Effector memory CD8-positive, alpha-beta T cell (primary cell): ENCODE results near the gene MDH1.

Experiments
- ATAC-seq: fragments of 150-1000 bp; cut with Tn5 transposase; replicated peaks from 2 replicates; pipeline ENCODE4 v1.10.0; 2021; ENCODE audit warnings: mild to moderate bottlenecking, moderate library complexity
- DNase-seq, 3 experiments: peaks; one replicate each; pipeline ENCODE4 v3.0.0; 2021
- H3K27ac Mint-ChIP-seq, 2 donors: one replicate each; pipeline ENCODE4 v1.8.0; 2022; ENCODE audit warnings: mild to moderate bottlenecking in 2 of 2, mixed read lengths in 2 of 2, moderate library complexity in 2 of 2
- H3K27me3 Mint-ChIP-seq, 2 donors: one replicate each; pipeline ENCODE4 v1.8.0; 2022; ENCODE audit warnings: mixed read lengths in 2 of 2
- H3K36me3 Mint-ChIP-seq: one replicate; pipeline ENCODE4 v1.8.0; 2022; ENCODE audit warnings: mild to moderate bottlenecking, moderate library complexity, mixed read lengths; ENCODE audit not compliant: insufficient read depth
- H3K4me1 Mint-ChIP-seq, 2 donors: one replicate each; pipeline ENCODE4 v1.8.0; 2022; ENCODE audit warnings: low read depth in 2 of 2, mixed read lengths in 2 of 2
- H3K4me3 Mint-ChIP-seq, 2 donors: one replicate each; pipeline ENCODE4 v1.8.0; 2022; ENCODE audit warnings: mild to moderate bottlenecking in 2 of 2, mixed read lengths in 2 of 2, moderate library complexity in 2 of 2
- H3K9me3 Mint-ChIP-seq, 2 donors: one replicate each; pipeline ENCODE4 v1.8.0; 2022; ENCODE audit warnings: mixed read lengths in 2 of 2

Gene MDH1

GRCh38 chr2:63627866-63628265, 39.1 kb downstream of the MDH1 start:
- H3K36me3 Mint-ChIP-seq, result no peaks in the 10 kb centered on the region
- no peaks in the 10 kb centered on the region for H3K4me1 Mint-ChIP-seq
- DNase-seq, result no peak
- ATAC-seq, result no peak
- H3K4me3 Mint-ChIP-seq, result no peak overlapping the region
- H3K9me3 Mint-ChIP-seq, result peaks cover 4 to 18% of the 10 kb centered on the region in 2 donors
- peaks cover 35 to 51% of the 10 kb centered on the region in 2 donors for H3K27me3 Mint-ChIP-seq
- H3K27ac Mint-ChIP-seq, result no peak overlapping the region

DNA sequence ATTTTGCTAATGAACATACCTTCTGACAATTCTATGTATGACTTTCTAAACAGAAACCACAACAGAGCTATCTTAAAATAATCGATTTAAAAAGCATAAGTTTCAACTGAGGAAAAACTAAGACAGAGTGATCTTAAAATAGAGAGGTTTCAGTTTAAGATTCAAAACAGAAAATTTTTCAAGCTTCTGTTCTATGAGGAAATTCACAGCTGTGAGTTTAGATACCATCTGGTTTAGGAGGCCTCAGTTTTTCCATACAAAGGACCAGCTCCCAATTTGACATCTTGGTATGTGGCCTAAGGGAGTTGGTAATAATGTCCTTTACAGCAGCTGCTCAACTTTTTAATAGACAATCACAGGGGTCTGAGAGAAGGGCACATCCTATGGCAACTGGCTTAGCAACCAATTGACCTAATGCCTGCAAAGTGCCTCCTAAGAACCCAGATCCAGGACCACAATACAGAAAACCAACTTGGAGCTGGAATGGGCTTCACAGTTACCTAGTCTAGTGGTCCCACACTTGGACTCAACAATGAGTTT, 39.7 kb downstream of the MDH1 start:
- Mint-ChIP-seq H3K4me3 (no peak overlapping the region), H3K9me3 (peaks cover 4 to 18% of the 10 kb centered on the region in 2 donors), H3K36me3 (no peaks in the 10 kb centered on the region), H3K27ac (no peak overlapping the region), H3K4me1 (no peaks in the 10 kb centered on the region), H3K27me3 (peaks cover 29 to 45% of the 10 kb centered on the region in 2 donors)
- ATAC-seq (no peak), DNase-seq (no peak)

DNA sequence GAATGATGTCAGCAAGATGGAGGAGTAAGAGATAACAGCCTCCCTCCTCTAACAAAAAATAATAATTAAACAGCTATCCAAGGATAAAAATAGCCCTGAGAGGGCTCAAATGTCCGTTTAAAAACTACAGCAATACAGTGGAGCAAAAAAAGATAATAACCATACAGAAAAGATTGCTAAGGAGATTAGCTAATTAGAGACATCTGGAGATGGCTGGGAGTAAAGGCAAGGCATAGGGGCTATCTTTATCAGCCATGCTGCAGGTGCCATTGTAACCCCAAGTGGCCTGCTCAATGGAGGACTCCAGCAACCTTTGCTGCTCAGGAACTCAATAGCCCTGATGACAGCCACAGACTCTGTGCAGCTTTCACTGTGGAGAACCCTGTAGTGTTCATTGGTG, 42.7 kb downstream of the MDH1 start:
- DNase-seq, result no peak
- Mint-ChIP-seq H3K4me1 (no peaks in the 10 kb centered on the region), H3K4me3 (no peak overlapping the region), H3K27ac (no peak overlapping the region), H3K27me3 (peaks cover 6 to 17% of the 10 kb centered on the region in 2 donors), H3K36me3 (no peaks in the 10 kb centered on the region), H3K9me3 (peaks cover 4 to 29% of the 10 kb centered on the region in 2 donors)
- no peak for ATAC-seq

DNA sequence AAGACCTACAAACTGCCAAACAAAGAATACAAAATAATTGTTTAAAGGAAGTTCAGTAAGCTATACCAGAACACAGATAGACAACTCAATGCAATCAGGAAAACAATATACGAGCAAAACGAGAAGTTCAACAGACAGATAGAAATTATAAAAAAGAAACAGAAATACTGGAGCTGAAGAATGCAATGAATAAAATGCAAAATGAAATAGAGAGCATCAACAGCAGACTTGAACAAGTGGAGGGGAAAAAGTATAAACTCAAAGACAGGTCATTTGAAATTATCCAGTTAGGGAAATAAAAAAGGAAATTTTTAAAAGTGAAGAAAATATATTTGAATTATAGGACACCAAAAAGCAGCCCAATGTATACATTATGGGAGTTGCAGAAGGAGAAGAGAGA, 43.6 kb downstream of the MDH1 start:
- H3K9me3 Mint-ChIP-seq, result peaks cover 4 to 29% of the 10 kb centered on the region in 2 donors
- no peak overlapping the region for H3K4me3 Mint-ChIP-seq
- H3K27ac Mint-ChIP-seq, result no peak overlapping the region
- ATAC-seq, result no peak
- no peak for DNase-seq
- no peaks in the 10 kb centered on the region for H3K36me3 Mint-ChIP-seq
- no peaks in the 10 kb centered on the region for H3K4me1 Mint-ChIP-seq
- H3K27me3 Mint-ChIP-seq, result peaks cover 6 to 16% of the 10 kb centered on the region in 2 donors

DNA sequence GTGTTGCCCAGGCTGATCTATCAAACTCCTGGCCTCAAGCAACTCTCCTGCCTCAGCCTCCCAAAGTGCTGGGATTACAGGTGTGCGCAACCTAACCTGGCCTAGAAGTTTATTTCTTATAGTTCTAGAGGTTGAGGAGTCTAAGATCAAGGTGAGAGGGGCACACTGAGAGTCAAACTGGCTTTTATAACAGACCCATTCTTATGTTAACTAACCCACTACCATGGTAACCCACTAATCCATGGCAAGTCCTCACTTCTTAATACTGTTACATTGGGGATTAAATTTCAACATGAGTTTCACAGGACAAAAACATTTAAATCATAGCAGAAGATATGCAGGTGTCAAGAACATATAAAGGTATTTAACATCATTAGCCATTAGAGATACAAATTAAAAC, 50.6 kb downstream of the MDH1 start:
- peaks cover 0 to 7% of the 10 kb centered on the region in 2 donors for H3K27me3 Mint-ChIP-seq
- H3K4me1 Mint-ChIP-seq, result no peaks in the 10 kb centered on the region
- no peak for DNase-seq
- ATAC-seq, result no peak
- H3K9me3 Mint-ChIP-seq, result peaks cover 0 to 7% of the 10 kb centered on the region in 2 donors
- H3K27ac Mint-ChIP-seq, result no peak overlapping the region
- H3K4me3 Mint-ChIP-seq, result no peak overlapping the region
- no peaks in the 10 kb centered on the region for H3K36me3 Mint-ChIP-seq

DNA sequence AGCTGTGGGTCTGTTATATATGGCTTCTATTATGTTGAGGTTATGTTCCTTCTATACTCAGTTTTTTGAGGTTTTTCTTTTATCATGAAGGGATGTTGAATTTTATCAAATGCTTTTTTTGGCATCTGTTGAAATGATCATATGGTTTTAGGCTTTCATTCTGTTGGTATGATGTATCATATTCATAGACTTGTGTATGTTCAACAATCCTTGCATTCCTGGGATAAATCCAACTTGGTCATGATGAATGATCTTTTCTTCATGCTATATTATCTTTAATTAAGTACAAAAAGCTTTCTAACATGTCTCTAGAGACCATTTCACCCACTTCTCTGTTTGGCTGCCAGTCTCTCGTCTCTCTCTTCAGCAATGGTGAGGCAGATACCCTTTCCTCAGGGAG, 54.2 kb downstream of the MDH1 start:
- no peaks in the 10 kb centered on the region for H3K9me3 Mint-ChIP-seq
- ATAC-seq (no peak), DNase-seq (no peak)
- H3K4me1 Mint-ChIP-seq, result no peaks in the 10 kb centered on the region
- H3K4me3 Mint-ChIP-seq, result no peak overlapping the region
- H3K27ac Mint-ChIP-seq, result no peak overlapping the region
- no peaks in the 10 kb centered on the region for H3K36me3 Mint-ChIP-seq
- peaks cover 12 to 31% of the 10 kb centered on the region in 2 donors for H3K27me3 Mint-ChIP-seq

GRCh38 chr2:63643486-63643885, 54.7 kb downstream of the MDH1 start:
- Mint-ChIP-seq H3K9me3 (no peaks in the 10 kb centered on the region), H3K4me1 (no peaks in the 10 kb centered on the region), H3K4me3 (no peak overlapping the region), H3K27me3 (peaks cover 12 to 31% of the 10 kb centered on the region in 2 donors), H3K36me3 (no peaks in the 10 kb centered on the region), H3K27ac (no peak overlapping the region)
- ATAC-seq (no peak), DNase-seq (no peak)

- Mint-ChIP-seq H3K9me3 (no peaks in the 10 kb centered on the region), H3K4me3 (no peak overlapping the region), H3K4me1 (no peaks in the 10 kb centered on the region), H3K27ac (no peak overlapping the region), H3K27me3 (peaks cover 44 to 51% of the 10 kb centered on the region in 2 donors), H3K36me3 (no peaks in the 10 kb centered on the region)
- no peak for DNase-seq
- ATAC-seq, result no peak
These were observed 59.9 kb downstream of the MDH1 start for GRCh38 chr2:63648632-63649031.

- H3K36me3 Mint-ChIP-seq, result no peaks in the 10 kb centered on the region
- H3K27me3 Mint-ChIP-seq, result peaks cover 40 to 51% of the 10 kb centered on the region in 2 donors
- no peaks in the 10 kb centered on the region for H3K4me1 Mint-ChIP-seq
These were observed 61.1 kb downstream of the MDH1 start for GRCh38 chr2:63649829-63650228.

GRCh38 chr2:63650756-63651155, 62.0 kb downstream of the MDH1 start:
- Mint-ChIP-seq H3K9me3 (no peaks in the 10 kb centered on the region), H3K4me3 (no peak overlapping the region), H3K36me3 (no peaks in the 10 kb centered on the region), H3K27ac (no peak overlapping the region), H3K4me1 (no peaks in the 10 kb centered on the region), H3K27me3 (peaks cover 32 to 51% of the 10 kb centered on the region in 2 donors)
- DNase-seq (no peak), ATAC-seq (no peak)

More at GRCh38 chr2:63649829-63650228, 61.1 kb downstream of the MDH1 start:
- no peak overlapping the region for H3K27ac Mint-ChIP-seq
- ATAC-seq (no peak), DNase-seq (no peak)
- no peak overlapping the region for H3K4me3 Mint-ChIP-seq
- no peaks in the 10 kb centered on the region for H3K9me3 Mint-ChIP-seq

DNA sequence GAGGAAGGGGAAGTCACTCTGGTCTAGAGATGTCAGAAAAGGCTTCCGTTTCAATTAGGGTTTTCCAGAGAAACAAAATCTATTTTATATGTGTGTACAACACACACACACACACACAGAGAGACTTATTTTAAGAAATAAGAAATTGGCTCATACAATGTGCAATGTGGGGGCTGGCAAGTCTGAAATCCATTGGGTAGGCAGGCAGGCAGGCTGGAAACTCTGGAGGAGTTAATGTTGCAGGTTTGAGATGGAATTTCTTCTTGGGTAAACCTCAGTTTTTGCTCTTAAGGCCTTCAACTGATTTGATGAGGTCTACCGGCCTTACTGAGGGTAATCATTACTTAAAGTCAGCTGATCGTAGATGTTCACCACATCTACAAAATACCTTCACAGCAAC, 62.6 kb downstream of the MDH1 start:
- no peak for ATAC-seq
- Mint-ChIP-seq H3K27ac (no peak overlapping the region), H3K4me1 (no peaks in the 10 kb centered on the region), H3K27me3 (peaks cover 34 to 55% of the 10 kb centered on the region in 2 donors), H3K36me3 (no peaks in the 10 kb centered on the region), H3K9me3 (no peaks in the 10 kb centered on the region), H3K4me3 (no peak overlapping the region)
- no peak for DNase-seq

GRCh38 chr2:63651861-63652651, 63.3 kb downstream of the MDH1 start:
- DNase-seq, result no peak
- H3K36me3 Mint-ChIP-seq, result no peaks in the 10 kb centered on the region
- no peak overlapping the region for H3K27ac Mint-ChIP-seq
- H3K4me3 Mint-ChIP-seq, result no peak overlapping the region
- H3K9me3 Mint-ChIP-seq, result no peaks in the 10 kb centered on the region
- H3K4me1 Mint-ChIP-seq, result no peaks in the 10 kb centered on the region
- ATAC-seq, result no peak
- peaks cover 34 to 55% of the 10 kb centered on the region in 2 donors for H3K27me3 Mint-ChIP-seq

DNA sequence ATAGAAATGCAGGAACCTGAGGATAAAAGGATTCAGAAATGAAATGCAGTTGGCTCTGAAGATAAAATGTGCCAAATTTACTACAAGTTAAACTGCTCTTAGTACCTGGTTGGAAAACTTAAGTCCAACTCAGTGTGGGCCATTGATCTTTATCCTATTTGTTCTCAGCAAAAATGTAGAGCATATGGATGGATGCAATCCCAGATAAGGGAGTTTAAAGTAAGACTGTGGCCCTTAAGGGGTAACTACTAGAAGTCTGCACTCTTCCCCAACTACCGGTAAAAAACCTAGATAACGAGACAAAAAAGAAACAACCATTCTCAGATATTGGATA, 63.9 kb downstream of the MDH1 start:
- Mint-ChIP-seq H3K36me3 (no peaks in the 10 kb centered on the region), H3K4me3 (no peak overlapping the region), H3K4me1 (no peaks in the 10 kb centered on the region), H3K27ac (no peak overlapping the region), H3K27me3 (peaks cover 32 to 54% of the 10 kb centered on the region in 2 donors), H3K9me3 (no peaks in the 10 kb centered on the region)
- ATAC-seq (no peak), DNase-seq (no peak)

- Mint-ChIP-seq H3K4me1 (no peaks in the 10 kb centered on the region), H3K4me3 (no peak overlapping the region), H3K9me3 (no peaks in the 10 kb centered on the region), H3K36me3 (no peaks in the 10 kb centered on the region), H3K27ac (no peak overlapping the region), H3K27me3 (peaks cover 20 to 41% of the 10 kb centered on the region in 2 donors)
- DNase-seq (no peak), ATAC-seq (no peak)
These were observed 66.2 kb downstream of the MDH1 start for GRCh38 chr2:63654959-63655358.
